ENCODE data around the gene CCNT2.

The CCNT2 gene

GRCh38 chr2:134926231-134926931 lies 7.8 kb downstream of the CCNT2 start:
- H3K4me1 ChIP-seq (ENCODE audit: control insufficient read depth, insufficient read depth, low read length): peaks cover 6% of the 10 kb centered on the region
- H3K9me3 ChIP-seq (ENCODE audit: control insufficient read depth, insufficient read depth, low read length): no peaks in the 10 kb centered on the region
- no peak overlapping the region for H3K4me3 ChIP-seq (ENCODE audit: low read depth, low read length)
- H3K27me3 ChIP-seq (ENCODE audit: control insufficient read depth, insufficient read depth, low read length): no peaks in the 10 kb centered on the region
- no peaks in the 10 kb centered on the region for H3K36me3 ChIP-seq (ENCODE audit: control insufficient read depth, insufficient read depth, low read length)
- no peak overlapping the region for H3K9ac ChIP-seq (ENCODE audit: low read depth, low read length)

- no peaks in the 10 kb centered on the region for H3K27me3 ChIP-seq (ENCODE audit: control insufficient read depth, insufficient read depth, low read length)
- no peaks in the 10 kb centered on the region for H3K9me3 ChIP-seq (ENCODE audit: control insufficient read depth, insufficient read depth, low read length)
- H3K36me3 ChIP-seq (ENCODE audit: control insufficient read depth, insufficient read depth, low read length): no peaks in the 10 kb centered on the region
- no peak overlapping the region for H3K4me3 ChIP-seq (ENCODE audit: low read depth, low read length)
- H3K4me1 ChIP-seq (ENCODE audit: control insufficient read depth, insufficient read depth, low read length): peaks cover 6% of the 10 kb centered on the region
- no peak overlapping the region for H3K9ac ChIP-seq (ENCODE audit: low read depth, low read length)
Measured at GRCh38 chr2:134927195-134927594, 8.6 kb downstream of the CCNT2 start.

GRCh38 chr2:134932864-134933526 lies 14.4 kb downstream of the CCNT2 start:
- Histone ChIP-seq H3K9ac (ENCODE audit: low read depth, low read length) (no peak overlapping the region), H3K4me1 (ENCODE audit: control insufficient read depth, insufficient read depth, low read length) (no peaks in the 10 kb centered on the region), H3K4me3 (ENCODE audit: low read depth, low read length) (no peak overlapping the region), H3K27me3 (ENCODE audit: control insufficient read depth, insufficient read depth, low read length) (no peaks in the 10 kb centered on the region), H3K36me3 (ENCODE audit: control insufficient read depth, insufficient read depth, low read length) (no peaks in the 10 kb centered on the region), H3K9me3 (ENCODE audit: control insufficient read depth, insufficient read depth, low read length) (no peaks in the 10 kb centered on the region)

DNA sequence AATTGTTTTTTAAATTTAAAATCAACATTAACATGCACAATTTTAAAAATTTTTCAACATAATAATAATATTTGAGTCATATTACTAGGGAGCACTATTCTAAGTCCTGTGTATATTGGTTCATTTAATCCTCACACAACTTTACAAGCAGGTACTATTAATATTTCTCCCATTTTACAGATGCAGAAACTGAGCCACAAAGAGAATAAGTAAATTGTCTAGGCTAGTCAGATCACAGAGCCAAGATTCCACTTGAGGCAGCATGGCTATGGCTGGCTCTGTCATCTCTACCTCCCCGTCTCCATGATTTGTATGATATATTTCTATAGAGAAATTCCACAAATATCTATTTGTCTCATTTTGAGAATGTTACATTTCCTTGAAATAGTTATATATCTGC lies 15.1 kb downstream of the CCNT2 start:
- Histone ChIP-seq H3K9me3 (ENCODE audit: control insufficient read depth, insufficient read depth, low read length) (no peaks in the 10 kb centered on the region), H3K9ac (ENCODE audit: low read depth, low read length) (no peak overlapping the region), H3K36me3 (ENCODE audit: control insufficient read depth, insufficient read depth, low read length) (no peaks in the 10 kb centered on the region), H3K27me3 (ENCODE audit: control insufficient read depth, insufficient read depth, low read length) (no peaks in the 10 kb centered on the region), H3K4me3 (ENCODE audit: low read depth, low read length) (no peak overlapping the region), H3K4me1 (ENCODE audit: control insufficient read depth, insufficient read depth, low read length) (no peaks in the 10 kb centered on the region)

DNA sequence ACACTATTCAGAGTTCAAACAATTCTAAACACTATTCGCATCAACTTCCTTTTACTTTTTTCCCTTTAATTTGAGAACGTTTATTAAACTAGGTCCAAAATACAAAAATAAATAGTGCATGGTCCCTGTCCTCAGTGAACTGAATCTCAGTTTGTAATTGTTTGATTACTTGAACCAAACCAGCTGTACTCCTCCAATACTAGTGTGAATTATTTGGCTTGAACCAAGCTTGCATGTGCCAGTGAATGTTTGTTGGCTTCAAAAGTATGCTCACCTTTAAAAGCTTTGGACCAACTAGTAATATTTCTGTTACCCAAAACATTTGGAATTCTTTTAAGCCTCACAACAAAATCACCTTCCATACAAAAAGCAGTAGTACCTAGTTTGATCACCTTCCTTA lies 15.5 kb downstream of the CCNT2 start:
- H3K36me3 ChIP-seq (ENCODE audit: control insufficient read depth, insufficient read depth, low read length): no peaks in the 10 kb centered on the region
- no peaks in the 10 kb centered on the region for H3K27me3 ChIP-seq (ENCODE audit: control insufficient read depth, insufficient read depth, low read length)
- H3K9me3 ChIP-seq (ENCODE audit: control insufficient read depth, insufficient read depth, low read length): no peaks in the 10 kb centered on the region
- no peak overlapping the region for H3K4me3 ChIP-seq (ENCODE audit: low read depth, low read length)
- no peaks in the 10 kb centered on the region for H3K4me1 ChIP-seq (ENCODE audit: control insufficient read depth, insufficient read depth, low read length)
- no peak overlapping the region for H3K9ac ChIP-seq (ENCODE audit: low read depth, low read length)

DNA sequence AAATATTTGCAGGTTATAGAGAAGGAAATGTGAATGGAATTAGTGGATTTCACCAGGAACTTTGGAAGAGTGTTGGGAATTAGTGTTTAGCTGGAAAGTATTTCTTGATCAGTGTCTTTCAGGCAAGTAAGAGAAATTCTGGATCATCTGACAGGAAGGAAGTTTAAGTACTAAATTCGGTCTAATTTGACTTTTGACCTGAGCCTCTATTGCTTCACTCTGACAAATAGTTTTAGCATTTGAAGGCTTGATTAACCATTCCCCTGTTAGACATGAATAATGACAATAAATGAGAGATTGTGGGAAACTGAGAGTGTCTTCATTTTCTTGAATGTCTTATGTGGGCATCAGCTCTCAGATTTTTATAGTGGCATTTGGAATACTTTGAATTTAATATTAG lies 16.0 kb downstream of the CCNT2 start:
- Histone ChIP-seq H3K27me3 (ENCODE audit: control insufficient read depth, insufficient read depth, low read length) (no peaks in the 10 kb centered on the region), H3K9me3 (ENCODE audit: control insufficient read depth, insufficient read depth, low read length) (no peaks in the 10 kb centered on the region), H3K4me3 (ENCODE audit: low read depth, low read length) (no peak overlapping the region), H3K36me3 (ENCODE audit: control insufficient read depth, insufficient read depth, low read length) (no peaks in the 10 kb centered on the region), H3K9ac (ENCODE audit: low read depth, low read length) (no peak overlapping the region), H3K4me1 (ENCODE audit: control insufficient read depth, insufficient read depth, low read length) (no peaks in the 10 kb centered on the region)

- H3K27me3 ChIP-seq (ENCODE audit: control insufficient read depth, insufficient read depth, low read length): no peaks in the 10 kb centered on the region
- no peaks in the 10 kb centered on the region for H3K4me1 ChIP-seq (ENCODE audit: control insufficient read depth, insufficient read depth, low read length)
- peaks cover 5% of the 10 kb centered on the region for H3K36me3 ChIP-seq (ENCODE audit: control insufficient read depth, insufficient read depth, low read length)
- no peak overlapping the region for H3K9ac ChIP-seq (ENCODE audit: low read depth, low read length)
- H3K4me3 ChIP-seq (ENCODE audit: low read depth, low read length): no peak overlapping the region
- no peaks in the 10 kb centered on the region for H3K9me3 ChIP-seq (ENCODE audit: control insufficient read depth, insufficient read depth, low read length)
Measured at GRCh38 chr2:134936691-134937090, 18.1 kb downstream of the CCNT2 start.

GRCh38 chr2:134943540-134943939 lies 24.9 kb downstream of the CCNT2 start:
- Histone ChIP-seq H3K9me3 (ENCODE audit: control insufficient read depth, insufficient read depth, low read length) (no peaks in the 10 kb centered on the region), H3K27me3 (ENCODE audit: control insufficient read depth, insufficient read depth, low read length) (no peaks in the 10 kb centered on the region), H3K4me3 (ENCODE audit: low read depth, low read length) (no peak overlapping the region), H3K4me1 (ENCODE audit: control insufficient read depth, insufficient read depth, low read length) (no peaks in the 10 kb centered on the region), H3K36me3 (ENCODE audit: control insufficient read depth, insufficient read depth, low read length) (peaks cover 8% of the 10 kb centered on the region), H3K9ac (ENCODE audit: low read depth, low read length) (no peak overlapping the region)

DNA sequence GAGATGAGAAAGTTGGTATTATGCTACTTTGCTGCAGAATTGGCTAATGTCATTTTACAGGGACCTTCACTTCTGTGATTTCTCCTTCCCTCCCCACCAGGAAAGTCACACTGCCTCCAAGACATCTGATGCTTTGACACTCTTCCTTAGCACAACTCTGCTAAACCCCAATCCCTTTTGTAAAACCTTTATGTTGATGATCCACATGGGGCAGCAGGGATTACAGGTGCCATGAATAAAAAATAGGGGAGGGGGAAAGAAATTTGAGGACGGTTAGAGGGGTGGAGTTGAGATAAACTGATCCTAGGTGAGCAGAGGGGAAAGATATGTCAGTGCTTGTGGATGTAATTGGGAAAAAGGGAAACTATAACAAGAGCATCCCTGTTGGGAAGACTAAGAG lies 26.4 kb downstream of the CCNT2 start:
- H3K9me3 ChIP-seq (ENCODE audit: control insufficient read depth, insufficient read depth, low read length): no peaks in the 10 kb centered on the region
- peaks cover 8% of the 10 kb centered on the region for H3K36me3 ChIP-seq (ENCODE audit: control insufficient read depth, insufficient read depth, low read length)
- no peaks in the 10 kb centered on the region for H3K27me3 ChIP-seq (ENCODE audit: control insufficient read depth, insufficient read depth, low read length)
- no peaks in the 10 kb centered on the region for H3K4me1 ChIP-seq (ENCODE audit: control insufficient read depth, insufficient read depth, low read length)
- H3K9ac ChIP-seq (ENCODE audit: low read depth, low read length): no peak overlapping the region
- no peak overlapping the region for H3K4me3 ChIP-seq (ENCODE audit: low read depth, low read length)

- peaks cover 3% of the 10 kb centered on the region for H3K36me3 ChIP-seq (ENCODE audit: control insufficient read depth, insufficient read depth, low read length)
- H3K4me3 ChIP-seq (ENCODE audit: low read depth, low read length): no peak overlapping the region
- H3K9me3 ChIP-seq (ENCODE audit: control insufficient read depth, insufficient read depth, low read length): no peaks in the 10 kb centered on the region
- no peak overlapping the region for H3K9ac ChIP-seq (ENCODE audit: low read depth, low read length)
- no peaks in the 10 kb centered on the region for H3K27me3 ChIP-seq (ENCODE audit: control insufficient read depth, insufficient read depth, low read length)
- no peaks in the 10 kb centered on the region for H3K4me1 ChIP-seq (ENCODE audit: control insufficient read depth, insufficient read depth, low read length)
Measured at GRCh38 chr2:134946073-134946472, 27.5 kb downstream of the CCNT2 start.

DNA sequence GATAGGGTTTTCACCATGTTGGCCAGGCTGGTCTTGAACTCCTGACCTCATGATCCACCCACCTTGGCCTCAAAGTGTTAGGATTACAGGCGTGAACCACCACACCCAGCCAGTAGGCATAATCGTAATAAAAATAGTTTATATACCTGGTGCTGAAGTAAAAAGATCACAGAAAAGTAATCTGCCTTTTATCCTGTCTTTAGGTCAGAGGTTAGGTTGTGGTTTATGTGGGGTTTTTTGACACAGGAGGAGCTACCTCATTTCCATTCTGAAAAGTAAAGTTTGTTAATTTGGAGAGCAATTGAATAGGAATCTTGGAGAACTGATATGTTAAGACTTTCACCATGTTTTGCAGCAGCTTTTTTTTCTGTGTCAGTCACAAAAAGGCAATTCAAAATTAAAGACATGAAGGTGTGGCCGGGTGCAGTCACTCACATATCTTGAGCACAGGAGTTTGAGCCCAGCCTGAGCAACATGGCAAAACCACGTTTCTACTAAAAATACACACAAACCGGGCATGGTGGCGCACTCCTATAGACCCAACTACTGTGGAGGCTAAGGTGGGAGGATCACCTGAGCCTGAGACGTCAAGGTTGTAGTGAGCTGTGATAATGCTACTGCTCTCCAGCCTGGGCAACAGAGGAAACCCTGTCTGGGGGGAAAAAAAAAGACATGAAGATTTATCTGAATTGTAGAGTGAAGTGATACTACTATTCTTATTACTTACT lies 31.5 kb downstream of the CCNT2 start:
- H3K36me3 ChIP-seq (ENCODE audit: control insufficient read depth, insufficient read depth, low read length): peaks cover 15% of the 10 kb centered on the region
- H3K4me3 ChIP-seq (ENCODE audit: low read depth, low read length): no peak overlapping the region
- H3K27me3 ChIP-seq (ENCODE audit: control insufficient read depth, insufficient read depth, low read length): no peaks in the 10 kb centered on the region
- no peaks in the 10 kb centered on the region for H3K9me3 ChIP-seq (ENCODE audit: control insufficient read depth, insufficient read depth, low read length)
- no peaks in the 10 kb centered on the region for H3K4me1 ChIP-seq (ENCODE audit: control insufficient read depth, insufficient read depth, low read length)
- H3K9ac ChIP-seq (ENCODE audit: low read depth, low read length): no peak overlapping the region

DNA sequence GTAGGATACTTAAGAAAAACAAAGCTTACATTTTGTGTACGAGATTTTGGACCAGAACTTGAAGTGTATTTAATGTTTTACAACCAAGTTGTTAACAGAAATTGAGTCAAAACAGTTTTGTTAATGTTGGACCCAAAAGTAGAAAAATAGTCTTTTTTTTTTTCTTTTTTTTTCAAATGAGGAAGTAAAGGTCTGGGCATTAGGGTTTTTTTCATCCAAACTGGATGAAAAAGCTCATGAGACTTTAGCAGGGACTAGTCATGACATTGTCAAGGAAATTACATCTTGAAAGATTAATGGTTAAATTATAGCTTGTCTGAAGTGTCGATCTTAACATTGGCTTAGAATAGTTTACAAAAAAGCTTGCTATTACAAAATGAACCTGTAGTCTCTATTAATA lies 32.3 kb downstream of the CCNT2 start:
- Histone ChIP-seq H3K9me3 (ENCODE audit: control insufficient read depth, insufficient read depth, low read length) (no peaks in the 10 kb centered on the region), H3K4me3 (ENCODE audit: low read depth, low read length) (no peak overlapping the region), H3K36me3 (ENCODE audit: control insufficient read depth, insufficient read depth, low read length) (peaks cover 15% of the 10 kb centered on the region), H3K27me3 (ENCODE audit: control insufficient read depth, insufficient read depth, low read length) (no peaks in the 10 kb centered on the region), H3K4me1 (ENCODE audit: control insufficient read depth, insufficient read depth, low read length) (no peaks in the 10 kb centered on the region), H3K9ac (ENCODE audit: low read depth, low read length) (no peak overlapping the region)
